Measurements from ENCODE around the gene UBE2C. TPM values are rescaled to one million over a fixed set of nuclear protein-coding genes. Genes with fewer than 3 reads are reported as not detected.
A peak's percentile ranks its signal among the peaks of the same experiment; 100 is the strongest.
"Not testable (repeated sequence)": the region's sequence is repeated elsewhere in the genome, so short reads cannot be mapped to it uniquely, and the experiment has no call there.

Gene UBE2C
- total RNA-seq, 1 donor from 2014 or later = 7.6 TPM

- intact Hi-C loops (cut with DNase I) = no loop called here
- TF ChIP-seq POLR2AphosphoS5 (IDR thresholded peaks at IDR 0.05; ENCODE audit: insufficient read depth in 1 of 2, low read depth in 1 of 2) = no peak
- H3K4me1 ChIP-seq = peaks cover 18% of the 10 kb centered on the region
- no peak overlapping the region for H3K27ac ChIP-seq
- no peaks in the 10 kb centered on the region for H3K36me3 ChIP-seq
- H3K4me3 ChIP-seq = no peak overlapping the region
- DNase-seq (ENCODE audit: extremely low spot score in 2 of 2) = no peak
- no peaks in the 10 kb centered on the region for H3K9me3 ChIP-seq
- no peaks in the 10 kb centered on the region for H3K27me3 ChIP-seq
Measured at GRCh38 chr20:45788351-45788750, 24.1 kb upstream of the UBE2C start.

GRCh38 chr20:45792317-45793118 lies 19.9 kb upstream of the UBE2C start:
- Histone ChIP-seq H3K4me3 (peak overlapping the region; percentile 59 to 83), H3K9me3 (no peaks in the 10 kb centered on the region), H3K27me3 (no peaks in the 10 kb centered on the region), H3K36me3 (peaks cover 0 to 32% of the 10 kb centered on the region in 2 donors), H3K27ac (peak overlapping the region; percentile 88), H3K4me1 (peaks cover 20% of the 10 kb centered on the region)
- intact Hi-C loops (cut with DNase I) = no loop called here
- DNase-seq (ENCODE audit: extremely low spot score in 2 of 2) = no peak
- TF ChIP-seq CTCF (IDR thresholded peaks at IDR 0.05) (no peak), POLR2AphosphoS5 (IDR thresholded peaks at IDR 0.05; ENCODE audit: insufficient read depth in 1 of 2, low read depth in 1 of 2) (no peak), POLR2A (IDR thresholded peaks at IDR 0.05) (no peak)

GRCh38 chr20:45796337-45797065 lies 15.9 kb upstream of the UBE2C start:
- intact Hi-C loops (cut with DNase I) = no loop called here
- Histone ChIP-seq H3K4me3 (no peak overlapping the region), H3K9me3 (no peaks in the 10 kb centered on the region), H3K27me3 (no peaks in the 10 kb centered on the region), H3K4me1 (peaks cover 24% of the 10 kb centered on the region), H3K27ac (no peak overlapping the region), H3K36me3 (peaks cover 0 to 40% of the 10 kb centered on the region in 2 donors)
- TF ChIP-seq CTCF (IDR thresholded peaks at IDR 0.05) (no peak), POLR2AphosphoS5 (IDR thresholded peaks at IDR 0.05; ENCODE audit: insufficient read depth in 1 of 2, low read depth in 1 of 2) (no peak), POLR2A (IDR thresholded peaks at IDR 0.05) (no peak)
- no peak for DNase-seq (ENCODE audit: extremely low spot score in 2 of 2)

GRCh38 chr20:45797510-45797909 lies 14.9 kb upstream of the UBE2C start:
- H3K27ac ChIP-seq; H3K27me3 ChIP-seq; H3K9me3 ChIP-seq; H3K4me3 ChIP-seq; intact Hi-C loops (cut with DNase I); DNase-seq (ENCODE audit: extremely low spot score in 2 of 2): not testable (repeated sequence)
- peaks cover 20% of the 10 kb centered on the region for H3K4me1 ChIP-seq
- H3K36me3 ChIP-seq = peaks cover 0 to 50% of the 10 kb centered on the region in 2 donors

GRCh38 chr20:45797955-45798354 lies 14.5 kb upstream of the UBE2C start:
- intact Hi-C loops (cut with DNase I); H3K9me3 ChIP-seq; H3K27me3 ChIP-seq; H3K27ac ChIP-seq; H3K4me3 ChIP-seq; DNase-seq (ENCODE audit: extremely low spot score in 2 of 2): not testable (repeated sequence)
- Histone ChIP-seq H3K36me3 (peaks cover 0 to 53% of the 10 kb centered on the region in 2 donors), H3K4me1 (peaks cover 15% of the 10 kb centered on the region)

GRCh38 chr20:45798935-45799642 lies 13.4 kb upstream of the UBE2C start:
- TF ChIP-seq CTCF (IDR thresholded peaks at IDR 0.05) (peak in 2 of 3 experiments; percentile 44 to 57), POLR2A (IDR thresholded peaks at IDR 0.05) (no peak), POLR2AphosphoS5 (IDR thresholded peaks at IDR 0.05; ENCODE audit: insufficient read depth in 1 of 2, low read depth in 1 of 2) (no peak)
- intact Hi-C loops (cut with DNase I) = no loop called here
- no peak for DNase-seq (ENCODE audit: extremely low spot score in 2 of 2)
- Histone ChIP-seq H3K27me3 (no peaks in the 10 kb centered on the region), H3K4me3 (no peak overlapping the region), H3K9me3 (no peaks in the 10 kb centered on the region), H3K36me3 (peaks cover 0 to 58% of the 10 kb centered on the region in 2 donors), H3K27ac (no peak overlapping the region), H3K4me1 (peaks cover 9% of the 10 kb centered on the region)

Data from vagina (tissue), 2 donors.